ENCODE results near the gene OR10H4.

DNA sequence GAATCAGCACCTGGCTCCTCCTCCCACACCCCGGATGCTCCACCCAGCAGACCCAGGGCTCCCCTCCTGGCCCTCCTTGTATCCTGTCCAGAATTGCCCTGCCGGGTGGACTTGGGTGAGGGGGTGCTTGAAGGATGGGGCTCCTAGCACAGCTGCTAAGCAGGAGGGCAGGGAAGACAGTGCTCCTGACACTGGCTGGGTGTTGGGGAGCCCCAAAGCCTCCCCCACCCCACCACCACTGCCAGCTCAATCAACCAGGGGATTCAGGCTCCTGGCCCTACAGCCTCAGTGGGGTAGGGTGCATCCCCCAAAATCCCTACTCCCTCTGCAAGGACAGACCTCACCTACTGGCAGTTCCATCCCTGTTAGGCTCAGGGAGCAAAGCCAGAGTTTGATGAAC is 11.9 kb upstream of the OR10H4 start:
- TF ChIP-seq POLR2AphosphoS5 (IDR thresholded peaks at IDR 0.05; ENCODE audit: low read depth, low read length) = no peak
- no peak for TF ChIP-seq RXRA (IDR thresholded peaks at IDR 0.05; ENCODE audit: insufficient read depth, low read depth, low read length)
- no peak for TF ChIP-seq CTCF (IDR thresholded peaks at IDR 0.05; ENCODE audit: control extremely low read depth in 1 of 3, insufficient read depth in 1 of 3, low read depth in 1 of 3, low read length in 3 of 3)
- no peak for TF ChIP-seq SP1 (IDR thresholded peaks at IDR 0.05; ENCODE audit: low read depth, low read length)
- TF ChIP-seq EP300 (IDR thresholded peaks at IDR 0.05; ENCODE audit: borderline replicate concordance in 1 of 2, low read depth in 2 of 2, low read length in 2 of 2) = no peak
- no peak for TF ChIP-seq RFX5 (IDR thresholded peaks at IDR 0.05; ENCODE audit: borderline replicate concordance, low read depth, low read length)
- no peak for TF ChIP-seq TAF7 (optimal IDR thresholded peaks at IDR 0.05; ENCODE audit: borderline replicate concordance, low read depth, low read length)
- no peak for TF ChIP-seq POLR2A (IDR thresholded peaks at IDR 0.05; ENCODE audit: control extremely low read depth in 1 of 2, low read depth in 2 of 2, low read length in 2 of 2)
- TF ChIP-seq, protein P1, sequence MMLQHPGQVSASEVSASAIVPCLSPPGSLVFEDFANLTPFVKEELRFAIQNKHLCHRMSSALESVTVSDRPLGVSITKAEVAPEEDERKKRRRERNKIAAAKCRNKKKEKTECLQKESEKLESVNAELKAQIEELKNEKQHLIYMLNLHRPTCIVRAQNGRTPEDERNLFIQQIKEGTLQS (IDR thresholded peaks at IDR 0.05; ENCODE audit: insufficient read depth, low read depth, low read length) = no peak
- no peak for TF ChIP-seq EGR1 (IDR thresholded peaks at IDR 0.05; ENCODE audit: borderline replicate concordance, low read depth, low read length)
- TF ChIP-seq EZH2 (IDR thresholded peaks at IDR 0.05; ENCODE audit: low read depth, low read length, severe bottlenecking) = no peak
- TF ChIP-seq NRF1 (IDR thresholded peaks at IDR 0.05; ENCODE audit: low read depth, low read length) = no peak

Measured in H1 (cell line).